ENCODE measurements around the gene ARSB. TPM values are rescaled to one million over a fixed set of nuclear protein-coding genes. Genes with fewer than 3 reads are reported as not detected.
A peak's percentile ranks its signal among the peaks of the same experiment; 100 is the strongest.

The ARSB gene
- total RNA-seq, 1 donor: 26.3 TPM

- no peak overlapping the region for H3K4me3 ChIP-seq (ENCODE audit: low read depth, low read length)
- no peak for DNase-seq (ENCODE audit: low read depth)
- TF ChIP-seq, protein P1, sequence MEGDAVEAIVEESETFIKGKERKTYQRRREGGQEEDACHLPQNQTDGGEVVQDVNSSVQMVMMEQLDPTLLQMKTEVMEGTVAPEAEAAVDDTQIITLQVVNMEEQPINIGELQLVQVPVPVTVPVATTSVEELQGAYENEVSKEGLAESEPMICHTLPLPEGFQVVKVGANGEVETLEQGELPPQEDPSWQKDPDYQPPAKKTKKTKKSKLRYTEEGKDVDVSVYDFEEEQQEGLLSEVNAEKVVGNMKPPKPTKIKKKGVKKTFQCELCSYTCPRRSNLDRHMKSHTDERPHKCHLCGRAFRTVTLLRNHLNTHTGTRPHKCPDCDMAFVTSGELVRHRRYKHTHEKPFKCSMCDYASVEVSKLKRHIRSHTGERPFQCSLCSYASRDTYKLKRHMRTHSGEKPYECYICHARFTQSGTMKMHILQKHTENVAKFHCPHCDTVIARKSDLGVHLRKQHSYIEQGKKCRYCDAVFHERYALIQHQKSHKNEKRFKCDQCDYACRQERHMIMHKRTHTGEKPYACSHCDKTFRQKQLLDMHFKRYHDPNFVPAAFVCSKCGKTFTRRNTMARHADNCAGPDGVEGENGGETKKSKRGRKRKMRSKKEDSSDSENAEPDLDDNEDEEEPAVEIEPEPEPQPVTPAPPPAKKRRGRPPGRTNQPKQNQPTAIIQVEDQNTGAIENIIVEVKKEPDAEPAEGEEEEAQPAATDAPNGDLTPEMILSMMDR (IDR thresholded peaks at IDR 0.05; ENCODE audit: insufficient read depth, low read depth, low read length): no peak
These were observed 154.5 kb downstream of the ARSB start for GRCh38 chr5:78830528-78831046.

GRCh38 chr5:78829811-78830527 is 155.1 kb downstream of the ARSB start:
- no peak overlapping the region for H3K4me3 ChIP-seq (ENCODE audit: low read depth, low read length)
- TF ChIP-seq, protein P1 (IDR thresholded peaks at IDR 0.05; ENCODE audit: insufficient read depth, low read depth, low read length): no peak
- peak; percentile 22 for DNase-seq (ENCODE audit: low read depth)

DNA sequence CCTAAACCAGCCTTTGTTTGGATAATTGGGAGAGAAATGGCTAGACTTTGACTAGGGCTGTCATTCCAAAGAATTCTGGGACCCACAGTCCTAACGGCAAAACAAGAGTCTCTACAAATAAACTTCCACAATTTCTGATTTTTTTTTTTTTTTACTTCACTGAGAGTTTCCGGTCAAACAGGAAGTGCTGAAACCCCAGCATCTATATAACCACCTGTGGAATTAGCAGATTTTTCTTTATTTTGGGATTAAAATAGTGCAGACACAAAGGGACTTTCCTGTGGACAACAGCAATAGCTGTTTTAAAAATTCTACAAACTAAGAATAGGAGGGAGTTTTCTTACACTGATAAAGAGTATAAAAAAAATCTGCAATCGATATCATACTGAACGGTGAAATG is 157.4 kb downstream of the ARSB start:
- no peak for DNase-seq (ENCODE audit: low read depth)
- TF ChIP-seq, protein P1 (IDR thresholded peaks at IDR 0.05; ENCODE audit: insufficient read depth, low read depth, low read length): no peak
- H3K4me3 ChIP-seq (ENCODE audit: low read depth, low read length): no peak overlapping the region

DNA sequence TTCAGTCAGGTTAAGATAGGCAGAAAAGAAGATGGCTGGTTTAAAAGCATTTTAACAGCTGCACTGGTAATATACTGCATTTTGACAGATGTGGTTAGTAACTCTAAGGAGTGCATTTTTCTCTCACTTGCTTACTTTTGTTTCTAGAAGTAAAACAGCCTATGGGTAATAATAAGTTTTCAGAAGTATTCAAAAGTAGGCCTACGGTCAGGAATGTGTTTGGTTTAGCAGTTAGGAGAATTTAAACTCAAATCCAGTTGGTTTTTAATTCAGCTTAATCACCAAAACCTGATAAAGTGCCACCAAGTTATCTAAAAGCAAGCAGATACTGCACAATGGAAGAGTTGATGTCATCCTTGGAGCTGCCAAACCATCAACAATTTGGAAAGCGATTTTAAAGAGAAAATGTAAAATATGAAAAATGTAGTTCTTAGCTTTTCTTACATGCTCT is 160.3 kb downstream of the ARSB start:
- no peak overlapping the region for H3K4me3 ChIP-seq (ENCODE audit: low read depth, low read length)
- TF ChIP-seq, protein P1 (IDR thresholded peaks at IDR 0.05; ENCODE audit: insufficient read depth, low read depth, low read length): no peak
- peak; percentile 69 for DNase-seq (ENCODE audit: low read depth)

- no peak overlapping the region for H3K4me3 ChIP-seq (ENCODE audit: low read depth, low read length)
- no peak for DNase-seq (ENCODE audit: low read depth)
- TF ChIP-seq, protein P1 (IDR thresholded peaks at IDR 0.05; ENCODE audit: insufficient read depth, low read depth, low read length): no peak
These were observed 161.9 kb downstream of the ARSB start for GRCh38 chr5:78823196-78823595.

DNA sequence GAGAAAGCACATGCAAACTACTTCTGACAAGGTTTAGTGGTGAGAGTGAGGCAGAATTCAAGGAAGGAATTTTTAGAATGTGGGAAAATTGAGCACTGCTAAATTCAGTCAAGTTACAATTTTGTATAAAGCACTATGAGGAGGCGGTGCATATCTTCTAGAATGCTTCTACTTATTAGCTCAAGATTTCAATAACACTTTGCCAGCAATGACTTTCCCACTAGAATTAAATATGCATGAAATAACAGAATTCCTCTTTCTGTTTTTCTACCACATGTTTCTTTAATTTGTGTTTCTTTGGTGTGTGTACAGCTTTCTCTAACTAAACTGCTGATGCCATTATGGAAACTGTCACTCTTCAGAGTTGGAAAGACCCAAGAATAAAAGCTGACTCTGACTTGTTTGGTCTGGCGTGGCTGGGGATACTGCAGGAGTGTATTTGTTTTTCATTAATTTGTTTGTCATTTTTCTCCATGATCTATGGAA is 163.5 kb downstream of the ARSB start:
- no peak for DNase-seq (ENCODE audit: low read depth)
- H3K4me3 ChIP-seq (ENCODE audit: low read depth, low read length): no peak overlapping the region
- TF ChIP-seq, protein P1 (IDR thresholded peaks at IDR 0.05; ENCODE audit: insufficient read depth, low read depth, low read length): no peak

All from fibroblast of villous mesenchyme (primary cell).